DMS153 treated with DMSO at 0.1 percent for 48 hours (cell line): ENCODE data around the gene NCBP3.

ENCODE experiments used
- DNase-seq: peaks from one replicate; lab custom pipeline; 2025; ENCODE audit not compliant: unreplicated experiment; lab: John Stamatoyannopoulos, UW

NCBP3 gene, protein sequence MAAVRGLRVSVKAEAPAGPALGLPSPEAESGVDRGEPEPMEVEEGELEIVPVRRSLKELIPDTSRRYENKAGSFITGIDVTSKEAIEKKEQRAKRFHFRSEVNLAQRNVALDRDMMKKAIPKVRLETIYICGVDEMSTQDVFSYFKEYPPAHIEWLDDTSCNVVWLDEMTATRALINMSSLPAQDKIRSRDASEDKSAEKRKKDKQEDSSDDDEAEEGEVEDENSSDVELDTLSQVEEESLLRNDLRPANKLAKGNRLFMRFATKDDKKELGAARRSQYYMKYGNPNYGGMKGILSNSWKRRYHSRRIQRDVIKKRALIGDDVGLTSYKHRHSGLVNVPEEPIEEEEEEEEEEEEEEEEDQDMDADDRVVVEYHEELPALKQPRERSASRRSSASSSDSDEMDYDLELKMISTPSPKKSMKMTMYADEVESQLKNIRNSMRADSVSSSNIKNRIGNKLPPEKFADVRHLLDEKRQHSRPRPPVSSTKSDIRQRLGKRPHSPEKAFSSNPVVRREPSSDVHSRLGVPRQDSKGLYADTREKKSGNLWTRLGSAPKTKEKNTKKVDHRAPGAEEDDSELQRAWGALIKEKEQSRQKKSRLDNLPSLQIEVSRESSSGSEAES

DNA sequence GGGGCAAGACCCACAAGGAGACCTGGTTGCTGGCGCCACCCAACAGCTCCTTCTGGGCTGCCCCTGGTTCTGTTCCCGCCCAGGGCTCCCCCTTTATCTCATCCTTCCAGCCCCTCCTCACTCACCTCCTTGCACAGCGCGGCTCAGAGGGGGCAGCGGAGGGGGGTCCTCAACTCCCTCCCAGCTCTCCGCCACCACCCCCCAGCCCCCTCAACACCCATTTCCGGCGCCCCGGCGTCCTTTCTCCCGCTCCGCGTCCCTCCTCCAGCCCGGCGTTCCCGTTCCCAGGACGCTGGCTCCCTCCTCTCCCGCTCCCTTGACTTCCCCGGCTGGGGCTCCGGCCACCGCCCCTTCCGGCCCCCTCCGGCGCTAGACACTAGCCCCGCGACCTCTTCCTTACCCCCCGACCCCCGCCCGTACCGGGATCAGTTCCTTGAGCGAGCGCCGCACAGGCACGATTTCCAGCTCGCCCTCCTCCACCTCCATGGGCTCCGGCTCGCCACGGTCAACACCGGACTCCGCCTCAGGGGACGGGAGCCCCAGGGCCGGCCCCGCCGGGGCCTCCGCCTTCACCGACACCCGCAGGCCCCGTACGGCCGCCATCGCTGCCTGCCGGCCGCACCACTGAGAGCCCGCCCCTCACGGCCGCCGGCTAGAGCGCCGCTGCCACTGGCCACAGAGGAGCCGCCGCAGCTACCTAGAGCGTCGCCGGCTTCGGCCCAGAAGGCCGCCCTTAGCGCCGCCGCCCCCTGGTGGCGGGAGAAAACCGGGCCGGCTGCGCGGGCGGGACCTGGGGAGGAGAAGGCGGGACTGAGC lies at the start of gene NCBP3:
Gene NCBP3, minus strand, starts transcription at position 626 of the 816 bp plus-strand sequence. Its CDS starts 23 bp downstream, at position 603.
- DNase-seq = peak; percentile 35

DNA sequence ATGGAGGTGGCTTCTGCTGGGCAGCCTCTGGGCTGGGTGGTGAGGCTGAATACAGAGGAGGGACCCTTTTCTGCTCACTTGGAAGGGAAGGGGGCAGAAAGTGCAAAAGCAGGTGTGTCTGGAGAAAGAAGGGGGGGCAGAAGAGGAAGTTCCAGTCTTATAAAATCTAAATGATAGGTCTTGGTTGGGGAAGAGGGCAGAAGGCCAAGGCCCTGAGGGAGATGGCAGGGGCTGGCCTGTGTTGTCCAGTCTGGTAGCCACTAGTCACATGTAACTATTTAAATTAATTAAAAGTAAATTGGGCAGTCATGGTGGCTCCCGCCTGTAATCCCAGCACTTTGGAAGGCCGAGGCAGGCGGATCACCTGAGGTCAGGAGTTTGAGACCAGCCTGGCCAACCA lies 49.3 kb upstream of the NCBP3 start:
- DNase-seq = no peak

DNA sequence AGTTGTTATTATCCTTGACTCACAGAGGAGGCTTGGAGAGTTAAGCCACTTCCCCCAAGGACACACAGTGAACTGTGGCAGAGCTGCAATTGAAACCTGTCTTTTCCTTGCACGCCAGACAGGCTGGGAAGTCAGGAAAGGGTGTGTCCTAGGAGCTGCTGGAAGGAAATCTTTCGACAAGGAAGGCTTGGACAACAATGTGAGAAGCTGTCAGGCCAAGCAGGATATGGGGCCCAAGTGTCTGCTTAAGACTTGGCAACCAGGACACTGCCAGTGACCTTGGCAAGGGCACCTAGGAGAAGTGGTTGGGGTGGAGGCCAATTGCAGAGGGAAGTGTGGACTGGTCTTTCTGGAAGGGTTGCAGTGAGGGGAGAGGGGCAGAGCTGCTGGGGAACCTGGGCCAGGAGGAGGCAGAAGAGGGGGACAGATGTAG lies 48.9 kb upstream of the NCBP3 start:
- DNase-seq = no peak

DNA sequence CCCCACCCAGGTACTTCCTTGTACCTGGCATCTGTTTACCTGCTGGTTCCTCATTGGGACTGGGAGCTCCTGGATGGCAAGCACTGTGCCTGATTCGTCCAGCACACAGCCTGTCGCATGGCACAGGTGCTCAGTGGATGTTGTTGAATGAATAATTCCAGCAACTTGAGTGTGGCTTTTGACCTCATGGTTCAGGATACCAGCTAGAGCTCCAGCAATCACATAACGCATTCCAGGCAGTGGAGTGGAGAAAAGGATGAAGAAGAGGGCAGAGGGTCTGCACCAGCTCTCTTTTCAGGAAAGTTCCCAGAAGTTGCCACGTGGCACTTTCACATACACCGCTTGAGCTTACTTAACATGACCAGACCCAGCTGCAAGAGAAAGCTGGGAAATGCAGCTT lies 48.1 kb upstream of the NCBP3 start:
- no peak for DNase-seq

DNA sequence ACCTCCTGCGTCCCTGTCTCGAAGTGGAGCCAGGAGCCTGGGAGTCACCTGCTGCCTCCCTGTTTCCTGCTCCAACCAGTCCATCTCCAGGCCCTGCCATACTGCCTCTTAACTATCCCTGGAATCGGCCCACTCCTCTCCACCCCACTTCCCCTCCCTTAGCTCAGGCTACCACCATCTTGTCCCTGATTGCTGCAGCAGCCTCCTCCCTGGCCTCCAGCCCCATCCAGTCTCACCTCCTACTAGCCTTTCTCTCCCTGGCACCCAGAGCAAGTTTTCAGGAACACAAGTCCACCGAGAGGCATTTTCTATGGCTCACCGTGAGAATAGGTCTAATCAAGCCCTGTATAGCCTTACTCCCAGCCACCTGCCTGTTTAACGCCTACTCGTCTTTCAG lies 47.7 kb upstream of the NCBP3 start:
- DNase-seq = no peak

DNA sequence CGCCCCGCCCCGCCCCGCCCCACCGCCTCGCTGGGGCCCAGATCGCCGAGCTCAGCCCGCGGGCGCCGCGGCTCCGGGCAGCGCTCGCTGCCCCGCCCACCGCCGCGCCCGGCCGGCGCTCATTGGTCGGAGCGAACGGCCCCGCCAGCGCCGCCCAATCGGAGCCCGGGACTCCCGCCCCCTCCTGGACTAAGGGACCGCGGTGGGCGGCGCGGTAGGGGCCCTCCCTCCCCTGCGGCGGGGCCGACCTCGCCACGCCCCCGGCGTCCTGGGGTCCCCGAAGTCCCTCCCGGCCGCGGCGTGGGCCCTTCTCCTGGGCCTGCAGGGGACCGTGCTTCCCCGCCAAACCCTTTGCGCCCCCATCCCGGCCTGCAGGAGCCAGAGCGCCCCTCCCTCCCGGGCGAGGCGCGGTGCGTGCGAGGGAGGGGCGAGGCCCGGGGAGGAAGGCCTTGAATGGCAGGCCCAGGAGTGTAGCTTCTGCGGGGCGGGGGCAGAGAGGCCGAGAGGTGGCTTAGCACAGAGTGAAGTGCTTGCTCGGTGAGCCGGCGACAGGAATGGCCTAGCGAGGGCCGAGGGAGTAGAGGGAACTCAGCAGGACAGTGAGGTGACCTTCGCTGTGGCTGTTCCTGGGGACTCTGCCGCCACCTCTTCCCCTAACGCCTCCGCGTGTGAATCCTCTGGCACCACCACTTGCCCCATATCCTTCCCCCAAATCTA lies 47.1 kb upstream of the NCBP3 start, which contains the start of gene CAMKK1:
Gene CAMKK1, minus strand, starts transcription at position 51 of the 717 bp plus-strand sequence. CDS start 7,366 bp downstream, outside the sequence.
- DNase-seq = no peak

DNA sequence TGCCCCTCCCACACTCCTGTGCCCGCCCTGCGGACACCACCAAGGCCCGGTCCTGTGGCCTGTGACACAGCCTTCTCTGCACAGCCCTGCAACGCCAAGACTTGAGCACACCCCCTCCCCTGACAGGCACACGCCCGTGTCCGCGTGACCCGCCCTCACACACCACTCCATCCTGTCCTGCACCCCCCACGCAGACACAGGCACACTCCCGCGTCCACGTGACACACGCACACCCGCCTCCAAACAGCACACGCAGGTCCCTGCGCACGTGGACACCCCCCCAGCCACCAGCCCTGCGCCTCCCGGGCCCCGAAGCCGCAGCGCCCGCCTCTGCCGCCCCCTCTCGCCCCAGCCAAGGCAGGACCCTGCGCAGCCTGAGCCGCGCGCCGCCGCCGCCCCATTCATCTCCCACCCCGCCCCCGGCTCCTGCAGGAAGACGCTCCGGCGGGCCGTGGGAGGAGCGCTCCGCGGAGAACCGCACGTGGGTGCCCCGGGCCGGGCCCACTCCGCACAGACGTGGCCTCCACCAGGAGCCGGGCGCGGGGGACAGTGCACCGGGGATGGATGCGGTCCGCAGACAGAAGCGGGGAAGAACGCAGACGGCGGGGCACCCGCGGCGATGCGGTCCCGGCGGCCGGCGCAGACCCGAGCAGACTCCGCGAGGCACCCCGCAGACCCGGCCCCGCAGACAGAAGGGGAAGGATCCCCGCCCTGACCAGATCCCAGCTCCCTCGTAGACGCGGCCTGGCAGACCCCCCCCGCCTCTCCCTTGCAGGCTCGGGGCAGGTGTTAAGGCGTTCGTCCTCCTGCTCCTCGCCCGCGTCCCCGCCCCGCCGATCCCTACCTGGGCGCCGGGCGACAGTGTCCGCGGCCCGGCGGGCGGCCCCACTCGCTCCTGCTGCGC lies 46.3 kb upstream of the NCBP3 start:
- no peak for DNase-seq

DNA sequence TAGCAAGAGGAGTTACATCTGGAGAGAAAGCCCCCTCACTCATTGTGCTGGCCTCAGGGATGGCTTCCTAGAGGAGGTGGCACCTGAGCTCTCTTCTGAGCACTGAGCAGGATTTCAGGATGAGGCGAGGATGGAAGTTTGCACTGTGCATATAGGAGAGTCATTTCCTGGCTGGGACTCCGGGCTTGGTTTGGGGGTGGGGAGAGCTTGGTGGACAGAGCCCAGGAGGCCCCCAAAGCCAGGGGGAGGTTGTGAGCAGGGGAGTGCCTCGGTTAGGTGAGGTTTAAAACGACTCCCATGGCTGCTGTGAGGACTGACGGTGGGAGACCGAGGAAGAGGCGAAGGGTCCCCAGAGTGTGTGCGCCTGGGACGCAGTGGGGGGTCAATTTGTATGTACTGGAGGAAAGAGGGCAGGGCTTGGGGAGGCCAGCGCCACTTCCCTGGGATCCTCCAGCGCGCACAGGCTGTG lies 45.6 kb upstream of the NCBP3 start:
- no peak for DNase-seq

DNA sequence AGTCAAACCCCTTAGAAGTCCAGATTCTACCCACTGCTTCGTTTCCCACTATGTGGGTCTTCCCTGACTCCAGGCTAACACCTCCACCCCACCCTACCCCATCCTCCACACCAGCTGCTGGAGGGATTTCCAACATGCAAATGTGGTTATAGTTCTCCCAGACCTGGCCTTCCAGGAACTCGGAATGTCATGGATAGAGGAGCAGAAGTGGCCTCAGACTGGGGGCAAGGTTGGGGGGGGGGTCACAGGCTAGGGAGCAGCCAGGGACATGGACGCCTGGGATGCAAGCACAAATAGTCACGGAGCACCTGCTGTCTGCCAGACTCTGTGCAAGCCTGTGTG lies 44.8 kb upstream of the NCBP3 start:
- DNase-seq = no peak

DNA sequence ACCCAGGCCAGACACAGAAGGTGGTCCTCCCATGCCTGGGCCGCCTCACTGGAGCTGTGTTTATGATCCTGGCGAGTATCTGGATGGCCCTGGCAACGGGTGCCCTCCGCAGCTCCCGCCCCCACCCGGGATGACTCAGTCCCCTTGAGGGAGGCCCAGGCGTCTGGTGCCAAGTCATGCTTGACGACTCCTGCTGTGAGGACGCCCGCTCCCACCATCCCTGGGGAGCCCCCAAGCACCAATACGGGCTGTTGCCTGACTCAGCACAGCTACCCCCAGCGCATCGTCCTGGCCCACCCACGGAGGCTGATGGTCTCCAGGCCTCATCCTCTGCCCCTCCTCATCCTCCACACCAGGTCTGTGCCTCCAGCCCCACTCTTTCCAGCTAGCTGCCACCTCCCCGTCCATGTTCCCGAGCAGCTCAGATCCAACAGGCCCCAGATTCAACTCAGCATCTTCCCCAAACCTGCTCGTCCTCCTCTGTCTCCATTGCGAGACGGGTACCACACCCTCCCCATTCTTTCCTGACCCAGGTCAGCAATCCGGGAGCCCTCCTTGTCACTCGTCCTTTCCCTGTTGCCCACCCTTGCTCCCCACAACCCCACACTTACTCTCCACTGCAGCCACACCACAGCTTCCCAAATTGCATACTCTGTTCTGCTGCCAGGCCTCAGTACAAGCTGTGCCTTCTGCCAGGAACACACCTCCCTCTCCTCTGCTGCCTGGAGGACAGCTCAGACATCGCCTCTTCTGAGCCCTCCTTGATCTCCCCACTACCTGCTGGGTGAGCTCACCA lies 44.2 kb upstream of the NCBP3 start:
- no peak for DNase-seq

DNA sequence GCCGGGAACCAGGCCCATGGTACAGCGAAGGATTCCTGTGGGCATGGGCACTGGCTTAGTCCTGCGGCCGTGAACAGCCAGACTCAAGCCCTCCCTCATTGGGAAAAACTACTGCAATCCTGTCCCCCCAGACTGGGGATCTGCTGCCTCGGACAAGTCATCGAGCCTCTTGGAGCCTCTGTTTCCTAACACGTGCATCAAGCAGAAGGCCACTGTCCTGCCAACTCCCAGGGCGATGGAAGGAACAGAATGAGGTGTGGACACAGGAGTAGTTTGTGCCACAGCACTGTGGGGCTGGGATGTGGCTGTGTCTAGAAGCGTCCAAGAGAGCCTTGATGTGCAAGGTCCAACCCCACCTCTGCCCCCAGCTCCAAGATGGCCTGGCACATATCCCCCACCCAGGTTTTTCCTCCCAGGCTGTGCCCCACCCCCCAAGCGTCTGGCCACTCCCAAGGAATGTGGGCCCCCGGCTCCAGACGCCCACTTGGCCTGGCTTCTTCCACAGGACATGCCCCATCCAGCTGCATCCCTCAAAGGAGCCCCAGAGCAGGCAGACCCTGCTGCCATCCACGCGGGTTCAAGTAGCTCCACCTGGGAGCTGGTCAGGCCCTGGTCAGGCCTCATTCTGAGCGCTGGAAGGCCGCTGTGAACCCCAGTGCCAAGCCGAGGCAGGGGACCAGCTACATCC lies 43.4 kb upstream of the NCBP3 start:
- no peak for DNase-seq

DNA sequence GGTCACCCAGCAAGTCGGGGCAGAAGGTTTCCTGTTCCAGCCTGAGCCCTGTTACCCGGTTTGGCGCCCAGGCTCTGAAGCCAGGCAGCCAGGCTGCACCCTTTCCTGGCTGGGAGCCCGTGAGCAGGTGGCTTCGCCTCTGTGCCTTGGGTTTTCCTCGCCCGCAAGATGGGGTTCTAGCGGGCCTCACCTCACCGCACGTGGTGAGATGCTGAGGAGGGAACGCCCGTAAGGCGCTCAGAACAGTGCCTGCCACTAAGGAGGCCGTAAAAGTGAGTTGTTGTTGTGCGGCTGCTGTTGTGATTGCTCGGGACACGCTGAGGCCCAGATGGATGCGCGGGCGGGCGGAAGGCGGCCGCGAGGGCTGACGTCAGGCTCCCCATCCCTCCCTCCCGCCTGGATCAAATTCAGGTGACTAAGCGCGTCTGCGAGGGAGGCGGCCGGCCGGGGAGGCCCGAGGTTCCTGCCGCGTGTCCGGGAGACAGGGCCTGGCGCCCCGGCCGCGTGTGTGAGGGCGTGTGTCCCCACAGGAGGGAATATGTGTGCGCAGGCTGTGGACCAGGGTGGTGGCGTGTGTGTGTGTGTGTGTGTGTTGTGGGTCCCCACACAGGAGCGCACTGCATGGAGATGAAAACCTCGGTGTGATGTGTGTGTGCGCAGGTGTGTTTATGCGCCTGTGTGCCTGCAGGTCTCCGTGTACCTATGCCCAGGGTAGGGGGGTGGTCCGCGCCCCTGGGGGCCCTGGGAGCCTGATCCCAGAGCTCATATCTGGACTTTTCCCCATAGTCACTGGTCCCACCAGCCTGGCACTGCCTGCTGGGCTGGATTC lies 42.5 kb upstream of the NCBP3 start:
- DNase-seq = peak; percentile 34

DNA sequence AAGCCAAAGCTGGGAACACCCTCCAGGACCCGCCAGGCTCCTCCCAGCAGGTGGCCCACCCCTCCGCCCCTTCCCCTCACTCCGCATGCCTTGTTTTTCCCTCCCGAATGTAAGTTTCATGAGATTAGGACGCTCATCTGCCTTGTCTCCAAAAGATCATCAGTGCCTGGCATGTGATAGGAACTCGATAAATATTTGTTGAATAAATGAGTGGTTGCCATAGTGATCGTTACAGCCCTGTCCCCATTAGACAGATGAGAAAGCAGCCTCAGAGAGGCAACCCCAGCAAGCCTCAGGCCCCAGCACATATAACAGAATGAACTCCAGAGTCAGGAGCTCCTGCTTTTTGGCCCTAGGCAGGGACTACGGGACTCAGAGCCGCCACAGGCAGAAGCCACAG lies 41.8 kb upstream of the NCBP3 start:
- DNase-seq = no peak

DNA sequence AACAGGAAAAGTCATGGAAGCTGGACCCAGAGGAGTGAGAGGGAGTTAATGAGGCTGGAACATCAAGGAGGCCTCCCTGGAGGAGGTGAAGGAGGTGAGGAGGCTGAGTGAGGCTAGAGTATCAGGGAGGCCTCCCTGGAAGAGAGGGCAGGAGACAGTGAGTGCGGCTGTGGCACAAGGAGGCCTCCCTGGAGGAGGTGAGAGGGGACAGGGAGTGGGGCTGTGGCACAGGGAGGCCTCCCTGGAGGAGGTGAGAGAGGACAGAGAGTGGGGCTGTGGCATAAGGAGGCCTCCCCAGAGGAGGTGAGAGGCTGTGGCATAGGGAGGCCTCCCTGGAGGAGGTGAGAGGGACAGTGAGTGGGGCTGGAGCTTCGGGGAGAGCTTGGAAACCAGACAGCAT lies 41.3 kb upstream of the NCBP3 start:
- no peak for DNase-seq

DNA sequence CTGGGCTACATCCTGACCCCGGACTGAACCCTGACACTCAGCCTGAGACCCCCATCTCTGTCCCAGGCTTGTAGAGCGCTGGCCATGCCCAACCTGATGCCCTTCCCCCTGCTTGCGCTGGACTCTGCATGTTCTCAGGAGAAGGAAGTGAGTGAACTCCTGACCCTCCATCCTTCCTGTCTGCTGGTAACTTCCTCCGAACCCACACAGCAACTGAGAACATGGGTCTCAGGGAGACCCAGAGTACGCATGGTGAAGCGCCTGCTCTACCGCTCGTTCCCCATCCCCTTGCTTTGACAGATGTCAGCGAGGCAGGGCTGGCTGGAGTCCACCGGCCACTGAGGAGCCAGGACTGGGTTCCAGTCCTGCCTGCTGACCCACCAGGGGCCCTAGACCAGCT lies 40.7 kb upstream of the NCBP3 start:
- DNase-seq = no peak

DNA sequence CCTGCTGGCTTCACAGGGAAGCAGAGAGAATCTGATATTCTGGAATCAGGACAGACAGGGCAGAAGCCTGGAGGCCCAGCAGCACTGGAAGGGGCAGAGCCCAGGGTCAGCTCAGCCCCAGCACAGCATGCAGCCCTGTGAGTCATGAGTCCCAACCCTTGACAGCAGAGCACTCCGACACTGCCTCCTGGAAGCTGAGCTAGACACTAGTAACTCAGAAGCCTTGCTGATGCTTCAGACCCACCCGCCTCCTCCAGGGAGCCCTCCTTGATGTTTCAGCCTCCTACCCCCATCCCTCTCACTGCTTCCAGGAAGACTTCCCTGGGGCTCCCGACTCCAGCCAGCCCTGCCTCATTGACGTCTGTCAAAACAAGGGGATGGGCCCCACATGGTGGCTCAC lies 39.9 kb upstream of the NCBP3 start:
- no peak for DNase-seq

DNA sequence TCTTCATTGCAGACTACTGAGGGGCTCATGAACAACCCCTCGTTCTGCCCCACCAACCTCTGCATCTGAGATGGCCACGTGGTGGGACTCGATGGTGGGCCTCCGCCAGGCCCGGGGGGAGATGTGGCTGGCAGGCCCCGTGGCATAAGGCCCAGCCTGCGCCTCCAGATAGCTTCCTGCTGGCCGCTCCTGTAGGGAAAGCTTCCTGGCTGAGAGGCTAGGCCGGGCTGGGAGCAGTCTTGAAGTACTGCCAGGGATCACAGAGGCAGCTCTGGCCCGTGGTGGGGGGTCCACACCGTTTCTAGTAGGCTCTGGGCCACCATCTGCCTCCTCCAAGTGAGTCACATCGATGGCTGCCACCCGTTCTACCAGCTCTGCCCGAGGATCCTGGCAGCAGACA lies 39.2 kb upstream of the NCBP3 start:
- no peak for DNase-seq

DNA sequence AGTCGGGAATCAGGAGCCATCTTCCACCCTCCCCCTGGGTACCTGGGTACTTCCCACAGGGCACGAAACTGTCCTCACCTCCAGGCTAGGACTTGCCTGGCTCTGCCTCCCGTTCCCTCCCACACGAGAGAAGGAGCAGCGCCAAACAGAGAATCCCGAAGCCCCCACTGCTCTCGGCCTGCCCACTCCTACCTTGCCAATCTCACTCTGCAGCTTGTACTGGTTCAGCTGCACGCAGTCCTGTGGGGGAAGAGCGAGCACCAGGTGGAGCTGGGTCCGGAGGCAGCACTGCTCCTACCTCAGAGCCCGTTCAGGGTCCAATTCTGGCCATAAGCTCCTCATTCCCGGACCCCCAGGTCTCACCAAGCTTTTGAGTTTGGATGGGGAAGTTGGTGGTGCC lies 38.1 kb upstream of the NCBP3 start:
- DNase-seq = no peak
